ENCODE data around the gene STAT1.
A peak's percentile ranks its signal among the peaks of the same experiment; 100 is the strongest.

STAT1 gene

DNA sequence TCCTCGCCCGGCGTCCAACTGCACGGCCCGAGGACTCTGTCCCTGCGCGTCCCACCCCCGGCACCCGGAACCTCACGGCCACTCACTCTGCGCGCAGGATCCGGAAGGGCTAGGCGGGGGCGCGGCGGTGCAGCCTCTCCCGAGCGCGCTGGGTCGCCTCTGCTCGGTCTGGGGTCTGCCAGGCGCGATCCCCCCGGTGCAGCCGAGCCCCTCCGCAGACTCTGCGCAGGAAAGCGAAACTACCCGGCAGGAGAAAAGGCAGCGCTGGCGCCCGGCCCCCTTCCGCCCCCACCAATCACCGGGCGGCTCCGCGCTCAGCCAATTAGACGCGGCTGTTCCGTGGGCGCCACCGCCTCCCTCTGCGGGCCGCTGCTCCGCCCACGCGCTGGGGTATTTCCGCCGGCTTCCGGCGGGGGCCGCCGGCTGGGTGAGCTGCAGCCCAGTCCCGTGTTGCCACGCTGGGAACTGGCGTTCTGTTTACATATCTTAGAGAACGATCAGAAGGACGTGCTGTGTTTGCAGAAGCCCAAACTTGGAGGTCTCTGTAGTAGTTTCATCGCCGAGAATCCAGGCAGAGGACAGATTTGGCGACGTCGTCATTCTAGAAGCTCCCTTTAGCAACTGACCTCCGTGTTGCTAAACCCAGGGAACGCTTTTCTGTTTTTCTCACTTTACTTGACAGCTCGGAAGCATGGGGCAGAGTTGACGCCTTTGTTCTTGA lies at the start of gene STAT1:
STAT1 (minus strand) TSS at position 240 of the 721 bp plus-strand sequence. CDS start 4,168 bp downstream, outside the sequence.
- TF ChIP-seq ZNF70 (CRISPR knock-in tag; IDR thresholded peaks at IDR 0.05): no peak
- TF ChIP-seq ZFP30 (CRISPR knock-in tag; IDR thresholded peaks at IDR 0.05): no peak
- no peak for TF ChIP-seq ZFP3 (CRISPR knock-in tag; IDR thresholded peaks at IDR 0.05)
- TF ChIP-seq, protein P1, sequence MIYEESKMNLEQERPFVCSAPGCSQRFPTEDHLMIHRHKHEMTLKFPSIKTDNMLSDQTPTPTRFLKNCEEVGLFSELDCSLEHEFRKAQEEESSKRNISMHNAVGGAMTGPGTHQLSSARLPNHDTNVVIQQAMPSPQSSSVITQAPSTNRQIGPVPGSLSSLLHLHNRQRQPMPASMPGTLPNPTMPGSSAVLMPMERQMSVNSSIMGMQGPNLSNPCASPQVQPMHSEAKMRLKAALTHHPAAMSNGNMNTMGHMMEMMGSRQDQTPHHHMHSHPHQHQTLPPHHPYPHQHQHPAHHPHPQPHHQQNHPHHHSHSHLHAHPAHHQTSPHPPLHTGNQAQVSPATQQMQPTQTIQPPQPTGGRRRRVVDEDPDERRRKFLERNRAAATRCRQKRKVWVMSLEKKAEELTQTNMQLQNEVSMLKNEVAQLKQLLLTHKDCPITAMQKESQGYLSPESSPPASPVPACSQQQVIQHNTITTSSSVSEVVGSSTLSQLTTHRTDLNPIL (CRISPR knock-in tag; IDR thresholded peaks at IDR 0.05; ENCODE audit: low read depth): no peak
- TF ChIP-seq RARB (CRISPR knock-in tag; IDR thresholded peaks at IDR 0.05): no peak
- no peak for TF ChIP-seq ZNF565 (CRISPR knock-in tag; conservative IDR thresholded peaks at IDR 0.05; ENCODE audit: low read depth)
- TF ChIP-seq, protein P2, sequence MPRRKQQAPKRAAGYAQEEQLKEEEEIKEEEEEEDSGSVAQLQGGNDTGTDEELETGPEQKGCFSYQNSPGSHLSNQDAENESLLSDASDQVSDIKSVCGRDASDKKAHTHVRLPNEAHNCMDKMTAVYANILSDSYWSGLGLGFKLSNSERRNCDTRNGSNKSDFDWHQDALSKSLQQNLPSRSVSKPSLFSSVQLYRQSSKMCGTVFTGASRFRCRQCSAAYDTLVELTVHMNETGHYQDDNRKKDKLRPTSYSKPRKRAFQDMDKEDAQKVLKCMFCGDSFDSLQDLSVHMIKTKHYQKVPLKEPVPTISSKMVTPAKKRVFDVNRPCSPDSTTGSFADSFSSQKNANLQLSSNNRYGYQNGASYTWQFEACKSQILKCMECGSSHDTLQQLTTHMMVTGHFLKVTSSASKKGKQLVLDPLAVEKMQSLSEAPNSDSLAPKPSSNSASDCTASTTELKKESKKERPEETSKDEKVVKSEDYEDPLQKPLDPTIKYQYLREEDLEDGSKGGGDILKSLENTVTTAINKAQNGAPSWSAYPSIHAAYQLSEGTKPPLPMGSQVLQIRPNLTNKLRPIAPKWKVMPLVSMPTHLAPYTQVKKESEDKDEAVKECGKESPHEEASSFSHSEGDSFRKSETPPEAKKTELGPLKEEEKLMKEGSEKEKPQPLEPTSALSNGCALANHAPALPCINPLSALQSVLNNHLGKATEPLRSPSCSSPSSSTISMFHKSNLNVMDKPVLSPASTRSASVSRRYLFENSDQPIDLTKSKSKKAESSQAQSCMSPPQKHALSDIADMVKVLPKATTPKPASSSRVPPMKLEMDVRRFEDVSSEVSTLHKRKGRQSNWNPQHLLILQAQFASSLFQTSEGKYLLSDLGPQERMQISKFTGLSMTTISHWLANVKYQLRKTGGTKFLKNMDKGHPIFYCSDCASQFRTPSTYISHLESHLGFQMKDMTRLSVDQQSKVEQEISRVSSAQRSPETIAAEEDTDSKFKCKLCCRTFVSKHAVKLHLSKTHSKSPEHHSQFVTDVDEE (CRISPR knock-in tag; IDR thresholded peaks at IDR 0.05): no peak; the same call in 1 of the 2 replicates
- TF ChIP-seq CSDC2 (CRISPR knock-in tag; IDR thresholded peaks at IDR 0.05): no peak
- no peak for TF ChIP-seq ESRRG (CRISPR knock-in tag; IDR thresholded peaks at IDR 0.05)
- no peak for TF ChIP-seq BACH2 (CRISPR knock-in tag; IDR thresholded peaks at IDR 0.05; ENCODE audit: borderline replicate concordance)
- no peak for TF ChIP-seq TOX (CRISPR knock-in tag; IDR thresholded peaks at IDR 0.05; ENCODE audit: borderline replicate concordance)
- TF ChIP-seq SNAI2 (CRISPR knock-in tag; IDR thresholded peaks at IDR 0.05): no peak
- no peak for TF ChIP-seq ZNF8 (CRISPR knock-in tag; IDR thresholded peaks at IDR 0.05)
- TF ChIP-seq, protein P3, sequence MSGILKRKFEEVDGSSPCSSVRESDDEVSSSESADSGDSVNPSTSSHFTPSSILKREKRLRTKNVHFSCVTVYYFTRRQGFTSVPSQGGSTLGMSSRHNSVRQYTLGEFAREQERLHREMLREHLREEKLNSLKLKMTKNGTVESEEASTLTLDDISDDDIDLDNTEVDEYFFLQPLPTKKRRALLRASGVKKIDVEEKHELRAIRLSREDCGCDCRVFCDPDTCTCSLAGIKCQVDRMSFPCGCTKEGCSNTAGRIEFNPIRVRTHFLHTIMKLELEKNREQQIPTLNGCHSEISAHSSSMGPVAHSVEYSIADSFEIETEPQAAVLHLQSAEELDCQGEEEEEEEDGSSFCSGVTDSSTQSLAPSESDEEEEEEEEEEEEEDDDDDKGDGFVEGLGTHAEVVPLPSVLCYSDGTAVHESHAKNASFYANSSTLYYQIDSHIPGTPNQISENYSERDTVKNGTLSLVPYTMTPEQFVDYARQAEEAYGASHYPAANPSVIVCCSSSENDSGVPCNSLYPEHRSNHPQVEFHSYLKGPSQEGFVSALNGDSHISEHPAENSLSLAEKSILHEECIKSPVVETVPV (CRISPR knock-in tag; IDR thresholded peaks at IDR 0.05): no peak
- no peak for TF ChIP-seq OSR1 (CRISPR knock-in tag; IDR thresholded peaks at IDR 0.05)
- TF ChIP-seq TCF4 (CRISPR knock-in tag; IDR thresholded peaks at IDR 0.05; ENCODE audit: borderline replicate concordance): peak; percentile 33; the same call in 1 of the 2 replicates
- no peak for TF ChIP-seq ISL1 (CRISPR knock-in tag; IDR thresholded peaks at IDR 0.05)
- TF ChIP-seq PPARA (CRISPR knock-in tag; IDR thresholded peaks at IDR 0.05; ENCODE audit: borderline replicate concordance): no peak
- TF ChIP-seq GLIS3 (CRISPR knock-in tag; IDR thresholded peaks at IDR 0.05): no peak
- no peak for TF ChIP-seq ZC3H10 (CRISPR knock-in tag; IDR thresholded peaks at IDR 0.05)
- 0 out of 2 replicates have a peak, but pooled peaks have one; percentile 7 for TF ChIP-seq ARNTL (CRISPR knock-in tag; IDR thresholded peaks at IDR 0.05; ENCODE audit: borderline replicate concordance, low read depth)
- TF ChIP-seq, protein P4, sequence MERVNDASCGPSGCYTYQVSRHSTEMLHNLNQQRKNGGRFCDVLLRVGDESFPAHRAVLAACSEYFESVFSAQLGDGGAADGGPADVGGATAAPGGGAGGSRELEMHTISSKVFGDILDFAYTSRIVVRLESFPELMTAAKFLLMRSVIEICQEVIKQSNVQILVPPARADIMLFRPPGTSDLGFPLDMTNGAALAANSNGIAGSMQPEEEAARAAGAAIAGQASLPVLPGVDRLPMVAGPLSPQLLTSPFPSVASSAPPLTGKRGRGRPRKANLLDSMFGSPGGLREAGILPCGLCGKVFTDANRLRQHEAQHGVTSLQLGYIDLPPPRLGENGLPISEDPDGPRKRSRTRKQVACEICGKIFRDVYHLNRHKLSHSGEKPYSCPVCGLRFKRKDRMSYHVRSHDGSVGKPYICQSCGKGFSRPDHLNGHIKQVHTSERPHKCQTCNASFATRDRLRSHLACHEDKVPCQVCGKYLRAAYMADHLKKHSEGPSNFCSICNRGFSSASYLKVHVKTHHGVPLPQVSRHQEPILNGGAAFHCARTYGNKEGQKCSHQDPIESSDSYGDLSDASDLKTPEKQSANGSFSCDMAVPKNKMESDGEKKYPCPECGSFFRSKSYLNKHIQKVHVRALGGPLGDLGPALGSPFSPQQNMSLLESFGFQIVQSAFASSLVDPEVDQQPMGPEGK (CRISPR knock-in tag; IDR thresholded peaks at IDR 0.05; ENCODE audit: borderline replicate concordance): peak; percentile 96
- TF ChIP-seq, protein P5, sequence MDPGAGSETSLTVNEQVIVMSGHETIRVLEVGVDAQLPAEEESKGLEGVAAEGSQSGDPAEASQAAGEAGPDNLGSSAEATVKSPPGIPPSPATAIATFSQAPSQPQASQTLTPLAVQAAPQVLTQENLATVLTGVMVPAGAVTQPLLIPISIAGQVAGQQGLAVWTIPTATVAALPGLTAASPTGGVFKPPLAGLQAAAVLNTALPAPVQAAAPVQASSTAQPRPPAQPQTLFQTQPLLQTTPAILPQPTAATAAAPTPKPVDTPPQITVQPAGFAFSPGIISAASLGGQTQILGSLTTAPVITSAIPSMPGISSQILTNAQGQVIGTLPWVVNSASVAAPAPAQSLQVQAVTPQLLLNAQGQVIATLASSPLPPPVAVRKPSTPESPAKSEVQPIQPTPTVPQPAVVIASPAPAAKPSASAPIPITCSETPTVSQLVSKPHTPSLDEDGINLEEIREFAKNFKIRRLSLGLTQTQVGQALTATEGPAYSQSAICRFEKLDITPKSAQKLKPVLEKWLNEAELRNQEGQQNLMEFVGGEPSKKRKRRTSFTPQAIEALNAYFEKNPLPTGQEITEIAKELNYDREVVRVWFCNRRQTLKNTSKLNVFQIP (CRISPR knock-in tag; IDR thresholded peaks at IDR 0.05; ENCODE audit: borderline replicate concordance, low read depth): peak; percentile 76; the same call in 1 of the 2 replicates
- ATAC-seq: peak; percentile 96

DNA sequence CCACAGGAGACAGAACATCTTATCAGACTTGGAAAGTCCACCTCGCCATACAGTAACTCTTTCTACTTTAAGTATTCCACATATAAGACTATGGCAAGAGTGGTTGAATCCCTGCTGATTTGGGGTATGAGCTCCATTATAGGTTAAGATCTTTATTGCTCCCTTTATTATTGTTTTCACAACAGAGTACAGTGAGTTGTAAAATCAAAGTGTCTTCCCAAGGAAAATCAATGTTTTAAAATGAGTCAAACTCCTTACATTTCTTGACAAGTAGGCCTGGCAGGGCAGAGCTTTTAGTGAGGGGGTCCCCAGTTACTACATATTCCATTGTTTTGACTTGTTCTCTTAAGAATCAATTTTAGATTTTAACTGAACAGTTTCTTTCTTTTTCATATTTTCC lies 49.6 kb upstream of the STAT1 start:
- ATAC-seq: no peak
- TF ChIP-seq SNAI2 (CRISPR knock-in tag; IDR thresholded peaks at IDR 0.05) (no peak), TOX (CRISPR knock-in tag; IDR thresholded peaks at IDR 0.05; ENCODE audit: borderline replicate concordance) (no peak), ZFP3 (CRISPR knock-in tag; IDR thresholded peaks at IDR 0.05) (no peak)
